Esophagus squamous epithelium (tissue), 4 donors: Measurements from ENCODE around the gene THG1L.

Experiments used
- CTCF ChIP-seq, 6 experiments: fragments of 450-650 bp in 4 of 6; fragments of 200-600 bp in 2 of 6; sonication (generic) in 2 of 6; IDR thresholded peaks; one replicate each; pipeline ENCODE4 v1.5.1; 2016 to 2019; ENCODE audit warnings: antibody characterized with exemption in 6 of 6, mild to moderate bottlenecking in 4 of 6, moderate library complexity in 4 of 6
- POLR2A ChIP-seq, 4 donors: fragments of 450-650 bp; IDR thresholded peaks; one replicate each; pipeline ENCODE4 v1.6.1; 2017; ENCODE audit warnings: antibody characterized with exemption in 4 of 4, mild to moderate bottlenecking in 4 of 4, moderate library complexity in 3 of 4

- TF ChIP-seq POLR2A (IDR thresholded peaks at IDR 0.05) (no peak), CTCF (IDR thresholded peaks at IDR 0.05) (no peak)
These were observed 1.5 kb downstream of the THG1L start for GRCh38 chr5:157732596-157733262.
